Kidney (tissue), 14 donors: ENCODE measurements around the gene ABTB2. TPM values are rescaled to one million over a fixed set of nuclear protein-coding genes. Genes with fewer than 3 reads are reported as not detected.
A peak's percentile ranks its signal among the peaks of the same experiment; 100 is the strongest.

Experiments
- DNase-seq, 5 donors: peaks; one replicate each; pipeline ENCODE4 v3.0.0-alpha.2; 2013 to 2020
- FAIRE-seq: peaks from 2 replicates; lab custom pipeline; 2012; peaks lifted over from hg19 to GRCh38; lab: Jason Lieb, UNC
- H3K27ac ChIP-seq, 2 donors: one replicate each; pipeline ENCODE4 v1.7.0; 2013; ENCODE audit warnings: low read depth in 2 of 2, low read length in 2 of 2, inconsistent platforms in 1 of 2
- H3K27me3 ChIP-seq: one replicate; pipeline ENCODE4 v1.7.1; 2013; ENCODE audit warnings: low read length, inconsistent platforms; ENCODE audit not compliant: control insufficient read depth, insufficient read depth
- H3K36me3 ChIP-seq, 3 donors: one replicate each; pipeline versions ENCODE4 v1.7.0 to v1.7.1; 2013; ENCODE audit warnings: low read length in 3 of 3, control low read depth in 1 of 3, inconsistent platforms in 1 of 3; ENCODE audit not compliant: insufficient read depth in 3 of 3, control insufficient read depth in 2 of 3
- H3K4me1 ChIP-seq, 3 donors: one replicate each; pipeline versions ENCODE4 v1.7.0 to v1.7.1; 2013; ENCODE audit warnings: low read length in 3 of 3, inconsistent platforms in 1 of 3, low read depth in 1 of 3; ENCODE audit not compliant: control insufficient read depth in 2 of 3, insufficient read depth in 2 of 3
- H3K4me3 ChIP-seq, 3 donors: one replicate each; pipeline versions ENCODE4 v1.7.0 to v1.8.1; 2013; ENCODE audit warnings: low read length in 3 of 3, control low read depth in 1 of 3, inconsistent platforms in 1 of 3
- H3K9ac ChIP-seq, 3 donors: one replicate each; pipeline versions ENCODE4 v1.7.0 to v1.7.1; 2013; ENCODE audit warnings: low read length in 3 of 3, control low read depth in 1 of 3, inconsistent platforms in 1 of 3
- H3K9me3 ChIP-seq, 3 donors: one replicate each; pipeline versions ENCODE4 v1.7.0 to v1.7.1; 2013; ENCODE audit warnings: low read length in 3 of 3, control low read depth in 1 of 3, inconsistent platforms in 1 of 3; ENCODE audit not compliant: control insufficient read depth in 2 of 3, insufficient read depth in 1 of 3
- intact Hi-C: fragments of 100-400 bp; cut with DNase I; formaldehyde crosslinking; loops from one replicate; pipeline ENCODE4 v1.11.1; 2022
- polyA plus RNA-seq: library from polyadenylated mRNA; stranded (reverse); fragments of 350-450 nt; fragmentation: Illumina TruSeq; extraction: RNeasy Lipid Tissue Mini Kit (QIAGEN cat#74804); gene quantifications from one replicate; pipeline ENCODE4 v1.2.3, GENCODE V29; 2014; ENCODE audit warnings: low read depth, low replicate concordance; ENCODE audit not compliant: insufficient read depth
- total RNA-seq: library from RNA; stranded (reverse); fragmentation: NEBNext Ultra II Directional; extraction: Animal tissue kit (Norgen Biotek cat#: 25700); gene quantifications from one replicate; pipeline ENCODE4 v1.2.1, GENCODE V29; 2021
- TF ChIP-seq, protein P1 (sequence below): IDR thresholded peaks from 3 replicates; pipeline ENCODE4 v1.5.1; 2012; ENCODE audit warnings: mild to moderate bottlenecking, moderate library complexity, borderline replicate concordance; ENCODE audit not compliant: insufficient read depth; ENCODE audit errors: extremely low read depth
- donor health status: control.
- donor health status: control.
- donor health status: control.
- donor health status: control.
- donor health status: control.
- donor health status: DM: yes; HTN: yes; CAD: no.
- donor health status: Normal renal cell carcinoma (clear cell type).

The ABTB2 gene
- total and polyA plus RNA-seq, 2 donors from 2014 or later, result 7.6 to 22.1 TPM

DNA sequence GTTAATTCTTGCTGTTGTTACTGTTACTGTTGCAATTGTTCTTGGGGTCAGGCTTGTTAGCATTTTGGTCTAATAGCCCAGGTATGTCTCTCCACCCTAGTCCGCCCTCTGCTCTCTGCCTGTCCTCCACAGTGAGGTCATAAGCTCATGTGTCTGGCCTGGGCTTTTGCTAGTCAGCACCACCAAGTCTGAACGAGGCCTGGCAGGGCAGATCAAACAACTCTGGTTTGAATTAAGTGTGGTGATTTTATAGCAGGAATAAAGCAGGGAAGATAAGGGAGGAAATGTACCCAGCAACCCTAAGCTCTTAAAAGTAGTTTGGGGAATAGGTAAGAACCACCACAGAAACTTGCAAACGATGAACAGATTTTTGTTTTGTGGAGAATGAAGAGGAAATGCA is 98.7 kb downstream of the ABTB2 start:
- FAIRE-seq (no peak), DNase-seq (no peak)
- no peak overlapping the region for H3K9ac ChIP-seq
- TF ChIP-seq, protein P1, sequence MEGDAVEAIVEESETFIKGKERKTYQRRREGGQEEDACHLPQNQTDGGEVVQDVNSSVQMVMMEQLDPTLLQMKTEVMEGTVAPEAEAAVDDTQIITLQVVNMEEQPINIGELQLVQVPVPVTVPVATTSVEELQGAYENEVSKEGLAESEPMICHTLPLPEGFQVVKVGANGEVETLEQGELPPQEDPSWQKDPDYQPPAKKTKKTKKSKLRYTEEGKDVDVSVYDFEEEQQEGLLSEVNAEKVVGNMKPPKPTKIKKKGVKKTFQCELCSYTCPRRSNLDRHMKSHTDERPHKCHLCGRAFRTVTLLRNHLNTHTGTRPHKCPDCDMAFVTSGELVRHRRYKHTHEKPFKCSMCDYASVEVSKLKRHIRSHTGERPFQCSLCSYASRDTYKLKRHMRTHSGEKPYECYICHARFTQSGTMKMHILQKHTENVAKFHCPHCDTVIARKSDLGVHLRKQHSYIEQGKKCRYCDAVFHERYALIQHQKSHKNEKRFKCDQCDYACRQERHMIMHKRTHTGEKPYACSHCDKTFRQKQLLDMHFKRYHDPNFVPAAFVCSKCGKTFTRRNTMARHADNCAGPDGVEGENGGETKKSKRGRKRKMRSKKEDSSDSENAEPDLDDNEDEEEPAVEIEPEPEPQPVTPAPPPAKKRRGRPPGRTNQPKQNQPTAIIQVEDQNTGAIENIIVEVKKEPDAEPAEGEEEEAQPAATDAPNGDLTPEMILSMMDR, result no peak
- no peak overlapping the region for H3K4me3 ChIP-seq
- no peak overlapping the region for H3K27ac ChIP-seq
- no peaks in the 10 kb centered on the region for H3K36me3 ChIP-seq
- intact Hi-C loops, result no loop called here
- H3K4me1 ChIP-seq, result peaks cover 0 to 8% (median 0%) of the 10 kb centered on the region in 3 donors
- H3K27me3 ChIP-seq, result no peaks in the 10 kb centered on the region
- H3K9me3 ChIP-seq, result no peaks in the 10 kb centered on the region

DNA sequence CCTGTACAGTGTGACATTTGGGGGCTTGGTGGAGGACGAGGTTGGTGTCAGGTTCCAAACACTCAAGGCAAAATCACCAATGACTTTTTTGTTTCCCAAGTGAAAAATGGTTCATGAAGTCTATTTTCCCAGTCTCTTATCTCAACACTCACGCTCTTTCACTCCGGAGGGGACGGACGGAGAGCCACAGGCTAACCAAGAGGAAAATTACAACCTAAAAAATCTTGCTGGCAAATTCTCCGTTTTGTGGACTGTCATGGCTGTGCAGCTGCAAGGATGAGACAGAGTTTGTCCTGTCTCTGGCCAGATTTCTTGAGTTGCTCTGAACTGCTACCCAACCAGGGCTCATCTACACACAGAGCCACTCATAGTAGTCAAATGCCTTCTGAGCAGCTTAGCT is 101.2 kb downstream of the ABTB2 start:
- no peak overlapping the region for H3K27ac ChIP-seq
- no peaks in the 10 kb centered on the region for H3K27me3 ChIP-seq
- peaks cover 0 to 3% (median 0%) of the 10 kb centered on the region in 3 donors for H3K4me1 ChIP-seq
- intact Hi-C loops, result no loop called here
- no peaks in the 10 kb centered on the region for H3K36me3 ChIP-seq
- no peak for FAIRE-seq
- H3K9ac ChIP-seq, result no peak overlapping the region
- peak in 1 of 5 donors; percentile 37 for DNase-seq
- no peak overlapping the region for H3K4me3 ChIP-seq
- TF ChIP-seq, protein P1, result no peak
- H3K9me3 ChIP-seq, result no peaks in the 10 kb centered on the region

DNA sequence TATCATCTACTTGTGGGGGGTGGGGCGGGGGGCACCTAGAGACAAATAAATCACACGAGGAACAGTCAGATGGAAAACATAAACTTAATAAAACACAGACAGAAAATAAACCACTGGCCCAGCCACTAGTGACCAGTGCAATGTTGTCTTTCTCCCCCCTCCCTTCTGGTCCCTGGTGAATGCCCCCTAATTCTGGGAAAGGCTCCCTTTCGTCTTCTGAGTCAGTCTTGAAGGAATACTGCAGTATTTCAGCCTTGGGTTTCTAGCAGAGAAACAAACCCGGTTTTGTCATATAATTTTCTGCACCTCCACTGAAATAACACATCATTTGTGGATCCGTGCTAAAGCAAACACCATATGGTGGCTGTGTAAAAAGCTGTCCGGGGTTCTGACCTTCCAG is 101.7 kb downstream of the ABTB2 start:
- H3K27ac ChIP-seq, result no peak overlapping the region
- no peak overlapping the region for H3K4me3 ChIP-seq
- H3K27me3 ChIP-seq, result no peaks in the 10 kb centered on the region
- H3K9ac ChIP-seq, result no peak overlapping the region
- H3K36me3 ChIP-seq, result no peaks in the 10 kb centered on the region
- intact Hi-C loops, result no loop called here
- peaks cover 0 to 3% (median 0%) of the 10 kb centered on the region in 3 donors for H3K4me1 ChIP-seq
- no peak for DNase-seq
- no peak for FAIRE-seq
- TF ChIP-seq, protein P1, result no peak
- no peaks in the 10 kb centered on the region for H3K9me3 ChIP-seq

GRCh38 chr11:34255101-34255500 is 102.7 kb downstream of the ABTB2 start:
- intact Hi-C loops, result no loop called here
- Histone ChIP-seq H3K9me3 (no peaks in the 10 kb centered on the region), H3K4me1 (peaks cover 0 to 3% (median 0%) of the 10 kb centered on the region in 3 donors), H3K4me3 (no peak overlapping the region), H3K36me3 (no peaks in the 10 kb centered on the region), H3K9ac (no peak overlapping the region), H3K27me3 (no peaks in the 10 kb centered on the region), H3K27ac (no peak overlapping the region)
- TF ChIP-seq, protein P1, result no peak
- DNase-seq (no peak), FAIRE-seq (no peak)
